ENCODE results near the gene CUL9. TPM values are rescaled to one million over a fixed set of nuclear protein-coding genes. Genes with fewer than 3 reads are reported as not detected.
A peak's percentile ranks its signal among the peaks of the same experiment; 100 is the strongest.

Gene CUL9
- total RNA-seq, 1 donor from 2014 or later, result 41.8 TPM

- Histone ChIP-seq H3K4me1 (no peaks in the 10 kb centered on the region), H3K9me3 (no peaks in the 10 kb centered on the region), H3K36me3 (no peaks in the 10 kb centered on the region), H3K27me3 (ENCODE audit: low read depth) (no peaks in the 10 kb centered on the region), H3K27ac (no peak overlapping the region), H3K4me3 (no peak overlapping the region)
- no peak for TF ChIP-seq CTCF (IDR thresholded peaks at IDR 0.05)
- DNase-seq (no peak), ATAC-seq (no peak)
- intact Hi-C loops (cut with DNase I), result no loop called here
Measured at GRCh38 chr6:43262780-43263313, 80.9 kb downstream of the CUL9 start.

GRCh38 chr6:43263314-43264178 is 81.5 kb downstream of the CUL9 start:
- Histone ChIP-seq H3K4me3 (no peak overlapping the region), H3K36me3 (no peaks in the 10 kb centered on the region), H3K27ac (no peak overlapping the region), H3K27me3 (ENCODE audit: low read depth) (peaks cover 4% of the 10 kb centered on the region), H3K4me1 (no peaks in the 10 kb centered on the region), H3K9me3 (no peaks in the 10 kb centered on the region)
- ATAC-seq, result peak; percentile 84 to 91
- TF ChIP-seq CTCF (IDR thresholded peaks at IDR 0.05), result peak; percentile 76
- intact Hi-C loops (cut with DNase I), result no loop called here
- DNase-seq, result peak; percentile 82

GRCh38 chr6:43264599-43265145 is 82.7 kb downstream of the CUL9 start:
- Histone ChIP-seq H3K27ac (no peak overlapping the region), H3K27me3 (ENCODE audit: low read depth) (peaks cover 7% of the 10 kb centered on the region), H3K4me1 (peaks cover 9% of the 10 kb centered on the region), H3K9me3 (no peaks in the 10 kb centered on the region), H3K4me3 (no peak overlapping the region), H3K36me3 (no peaks in the 10 kb centered on the region)
- ATAC-seq (no peak), DNase-seq (no peak)
- intact Hi-C loops (cut with DNase I), result no loop called here
- no peak for TF ChIP-seq CTCF (IDR thresholded peaks at IDR 0.05)

- Histone ChIP-seq H3K27me3 (ENCODE audit: low read depth) (peaks cover 7% of the 10 kb centered on the region), H3K4me1 (peaks cover 10% of the 10 kb centered on the region), H3K4me3 (no peak overlapping the region), H3K27ac (no peak overlapping the region), H3K9me3 (no peaks in the 10 kb centered on the region), H3K36me3 (no peaks in the 10 kb centered on the region)
- TF ChIP-seq CTCF (IDR thresholded peaks at IDR 0.05), result no peak
- intact Hi-C loops (cut with DNase I), result no loop called here
- DNase-seq, result no peak
- ATAC-seq, result no peak
Measured at GRCh38 chr6:43265564-43265963, 83.6 kb downstream of the CUL9 start.

GRCh38 chr6:43267619-43268354 is 85.8 kb downstream of the CUL9 start:
- Histone ChIP-seq H3K9me3 (no peaks in the 10 kb centered on the region), H3K4me1 (peaks cover 10% of the 10 kb centered on the region), H3K4me3 (no peak overlapping the region), H3K27me3 (ENCODE audit: low read depth) (peaks cover 11% of the 10 kb centered on the region), H3K36me3 (no peaks in the 10 kb centered on the region), H3K27ac (peak overlapping the region; percentile 11)
- DNase-seq, result no peak
- intact Hi-C loops (cut with DNase I), result no loop called here
- no peak for ATAC-seq
- no peak for TF ChIP-seq CTCF (IDR thresholded peaks at IDR 0.05)
